Osteoblast (primary cell): ENCODE measurements around the gene TNFSF10. TPM values are rescaled to one million over a fixed set of nuclear protein-coding genes. Genes with fewer than 3 reads are reported as not detected.

Experiments
- DNase-seq: peaks from one replicate; pipeline ENCODE4 v3.0.0; 2011; ENCODE audit warnings: low spot score, mixed read lengths; ENCODE audit not compliant: insufficient read length; ENCODE audit errors: missing footprints
- H2AFZ ChIP-seq: 2 replicates; pipeline ENCODE4 v1.6.0; 2011; ENCODE audit warnings: mild to moderate bottlenecking, low read length
- H3K27ac ChIP-seq: 2 replicates; pipeline ENCODE4 v1.5.1; 2011; ENCODE audit warnings: mild to moderate bottlenecking, low read depth, low read length, moderate library complexity
- H3K27me3 ChIP-seq: 2 replicates; pipeline ENCODE4 v1.6.0; 2012; ENCODE audit warnings: mild to moderate bottlenecking, control low read depth, inconsistent platforms, low read length, moderate library complexity; ENCODE audit not compliant: insufficient read depth
- H3K36me3 ChIP-seq: 2 replicates; pipeline ENCODE4 v1.5.1; 2011; ENCODE audit warnings: mild to moderate bottlenecking, low read length, control low read depth, moderate library complexity; ENCODE audit not compliant: insufficient read depth
- H3K4me1 ChIP-seq: 2 replicates; pipeline ENCODE4 v1.5.1; 2011; ENCODE audit warnings: mild to moderate bottlenecking, low read length, control low read depth, moderate library complexity; ENCODE audit not compliant: insufficient read depth
- H3K4me2 ChIP-seq: 2 replicates; pipeline ENCODE4 v1.6.0; 2011; ENCODE audit warnings: mild to moderate bottlenecking, low read length; ENCODE audit not compliant: insufficient read depth
- H3K4me3 ChIP-seq: fragments of 200-600 bp; sonication (generic); 3 replicates; pipeline ENCODE4 v1.5.1; 2012; ENCODE audit warnings: mild to moderate bottlenecking, low read length, inconsistent platforms; ENCODE audit not compliant: insufficient read depth
- H3K79me2 ChIP-seq: 2 replicates; pipeline ENCODE4 v1.6.0; 2012; ENCODE audit warnings: mild to moderate bottlenecking, low read length, control low read depth, inconsistent platforms; ENCODE audit not compliant: insufficient read depth
- H3K9me3 ChIP-seq: 2 replicates; pipeline ENCODE4 v1.5.1; 2011; ENCODE audit warnings: low read depth, low read length, control low read depth
- H4K20me1 ChIP-seq: 2 replicates; pipeline ENCODE4 v1.6.0; 2012; ENCODE audit warnings: mild to moderate bottlenecking, low read length, control low read depth; ENCODE audit not compliant: insufficient read depth
- CTCF ChIP-seq: IDR thresholded peaks from 2 replicates; pipeline ENCODE4 v1.5.1; 2011; ENCODE audit warnings: mild to moderate bottlenecking, low read depth, low read length, moderate library complexity; ENCODE audit errors: extremely low read depth
- total RNA-seq: library from RNA; depleted of rRNA; stranded (reverse); fragments of >200 nt; gene quantifications from 2 replicates; pipeline ENCODE4 v1.2.3, GENCODE V29; 2012

TNFSF10 gene
- total RNA-seq, 1 donor = 4.0 TPM

- H3K9me3 ChIP-seq = no peaks in the 10 kb centered on the region
- no peak overlapping the region for H3K27ac ChIP-seq
- no peaks in the 10 kb centered on the region for H4K20me1 ChIP-seq
- H2AFZ ChIP-seq = no peak overlapping the region
- H3K27me3 ChIP-seq = no peaks in the 10 kb centered on the region
- DNase-seq = no peak
- no peak overlapping the region for H3K4me3 ChIP-seq
- TF ChIP-seq CTCF = no peak
- no peaks in the 10 kb centered on the region for H3K79me2 ChIP-seq
- H3K36me3 ChIP-seq = no peaks in the 10 kb centered on the region
- H3K4me2 ChIP-seq = no peak overlapping the region
- H3K4me1 ChIP-seq = peaks cover 2% of the 10 kb centered on the region
Measured at GRCh38 chr3:172536505-172536904, 13.3 kb upstream of the TNFSF10 start.

GRCh38 chr3:172530566-172530965 is 7.3 kb upstream of the TNFSF10 start:
- Histone ChIP-seq H2AFZ (no peak overlapping the region), H4K20me1 (no peaks in the 10 kb centered on the region), H3K27ac (no peak overlapping the region), H3K4me2 (no peak overlapping the region), H3K9me3 (no peaks in the 10 kb centered on the region), H3K4me1 (no peaks in the 10 kb centered on the region), H3K27me3 (peaks cover 5% of the 10 kb centered on the region), H3K4me3 (no peak overlapping the region), H3K79me2 (no peaks in the 10 kb centered on the region), H3K36me3 (no peaks in the 10 kb centered on the region)
- TF ChIP-seq CTCF = no peak
- no peak for DNase-seq

- H3K27ac ChIP-seq = no peak overlapping the region
- H3K36me3 ChIP-seq = no peaks in the 10 kb centered on the region
- no peaks in the 10 kb centered on the region for H3K9me3 ChIP-seq
- H2AFZ ChIP-seq = no peak overlapping the region
- DNase-seq = no peak
- no peaks in the 10 kb centered on the region for H4K20me1 ChIP-seq
- no peak overlapping the region for H3K4me2 ChIP-seq
- no peak overlapping the region for H3K4me3 ChIP-seq
- TF ChIP-seq CTCF = no peak
- H3K4me1 ChIP-seq = no peaks in the 10 kb centered on the region
- H3K27me3 ChIP-seq = peaks cover 5% of the 10 kb centered on the region
- H3K79me2 ChIP-seq = no peaks in the 10 kb centered on the region
Measured at GRCh38 chr3:172530101-172530561, 6.9 kb upstream of the TNFSF10 start.

- TF ChIP-seq CTCF = no peak
- Histone ChIP-seq H2AFZ (no peak overlapping the region), H3K27ac (no peak overlapping the region), H3K4me2 (no peak overlapping the region), H3K4me1 (no peaks in the 10 kb centered on the region), H3K4me3 (no peak overlapping the region), H3K27me3 (peaks cover 5% of the 10 kb centered on the region), H3K36me3 (no peaks in the 10 kb centered on the region), H4K20me1 (no peaks in the 10 kb centered on the region), H3K9me3 (no peaks in the 10 kb centered on the region), H3K79me2 (no peaks in the 10 kb centered on the region)
- no peak for DNase-seq
Measured at GRCh38 chr3:172528677-172529076, 5.4 kb upstream of the TNFSF10 start.
